LNCAP (cell line): ENCODE measurements around the gene ERP29.

ENCODE experiments used
- TF ChIP-seq, protein P1 (sequence below): fragments of 450-650 bp; IDR thresholded peaks from 2 replicates; pipeline ENCODE4 v1.5.1; 2017; ENCODE audit warnings: mild to moderate bottlenecking

ERP29 gene

DNA sequence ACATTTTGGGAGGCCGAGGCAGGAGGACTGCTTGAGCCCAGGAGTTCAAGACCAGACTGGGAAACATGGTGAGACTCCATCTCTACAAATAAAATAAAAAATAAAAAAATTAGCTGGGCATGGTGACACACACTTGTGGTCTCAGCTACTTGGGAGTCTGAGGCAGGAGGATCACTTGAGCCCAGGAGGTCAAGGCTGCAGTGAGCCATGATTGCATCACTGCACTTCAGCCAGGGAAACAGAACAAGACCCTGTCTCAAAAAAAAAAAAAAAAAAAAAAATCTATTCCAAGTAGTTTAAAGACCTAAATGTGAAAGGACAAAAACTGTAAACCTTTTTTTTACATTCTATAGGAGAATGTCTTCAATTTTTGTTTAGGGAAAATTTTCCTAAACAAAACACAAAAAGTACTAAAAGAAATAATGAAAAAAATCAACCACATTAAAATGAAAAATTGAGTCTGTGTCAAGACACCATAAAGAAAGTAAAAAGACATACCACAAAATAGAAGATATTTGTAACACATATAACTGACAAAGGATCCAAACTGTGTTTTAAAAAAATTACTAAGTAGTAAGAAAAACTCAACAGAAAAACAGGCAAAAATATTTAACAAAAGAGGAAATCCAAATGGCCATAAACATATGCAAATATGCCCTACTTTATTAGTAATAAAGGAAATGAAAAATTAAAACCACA is 17.3 kb upstream of the ERP29 start:
- TF ChIP-seq, protein P1, sequence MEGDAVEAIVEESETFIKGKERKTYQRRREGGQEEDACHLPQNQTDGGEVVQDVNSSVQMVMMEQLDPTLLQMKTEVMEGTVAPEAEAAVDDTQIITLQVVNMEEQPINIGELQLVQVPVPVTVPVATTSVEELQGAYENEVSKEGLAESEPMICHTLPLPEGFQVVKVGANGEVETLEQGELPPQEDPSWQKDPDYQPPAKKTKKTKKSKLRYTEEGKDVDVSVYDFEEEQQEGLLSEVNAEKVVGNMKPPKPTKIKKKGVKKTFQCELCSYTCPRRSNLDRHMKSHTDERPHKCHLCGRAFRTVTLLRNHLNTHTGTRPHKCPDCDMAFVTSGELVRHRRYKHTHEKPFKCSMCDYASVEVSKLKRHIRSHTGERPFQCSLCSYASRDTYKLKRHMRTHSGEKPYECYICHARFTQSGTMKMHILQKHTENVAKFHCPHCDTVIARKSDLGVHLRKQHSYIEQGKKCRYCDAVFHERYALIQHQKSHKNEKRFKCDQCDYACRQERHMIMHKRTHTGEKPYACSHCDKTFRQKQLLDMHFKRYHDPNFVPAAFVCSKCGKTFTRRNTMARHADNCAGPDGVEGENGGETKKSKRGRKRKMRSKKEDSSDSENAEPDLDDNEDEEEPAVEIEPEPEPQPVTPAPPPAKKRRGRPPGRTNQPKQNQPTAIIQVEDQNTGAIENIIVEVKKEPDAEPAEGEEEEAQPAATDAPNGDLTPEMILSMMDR = no peak

DNA sequence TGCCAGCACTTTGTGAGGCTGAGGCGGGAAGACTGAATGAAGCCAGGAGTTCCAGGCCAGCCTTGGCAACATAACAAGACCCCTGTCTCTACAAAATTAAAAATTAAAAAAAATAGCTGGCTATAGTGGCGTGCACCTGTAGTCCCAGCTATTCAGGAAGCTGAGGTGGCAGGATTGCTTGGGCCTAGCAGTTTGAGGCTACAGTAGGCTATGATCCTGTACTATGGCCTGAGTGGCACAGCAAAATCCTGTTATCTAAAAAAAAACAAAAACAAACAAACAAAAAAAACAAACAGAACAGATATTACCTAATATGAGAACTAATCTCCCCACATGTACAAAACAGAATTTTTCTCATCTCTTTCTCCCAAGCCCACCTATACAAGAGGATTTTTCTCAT is 15.9 kb upstream of the ERP29 start:
- TF ChIP-seq, protein P1 = no peak

DNA sequence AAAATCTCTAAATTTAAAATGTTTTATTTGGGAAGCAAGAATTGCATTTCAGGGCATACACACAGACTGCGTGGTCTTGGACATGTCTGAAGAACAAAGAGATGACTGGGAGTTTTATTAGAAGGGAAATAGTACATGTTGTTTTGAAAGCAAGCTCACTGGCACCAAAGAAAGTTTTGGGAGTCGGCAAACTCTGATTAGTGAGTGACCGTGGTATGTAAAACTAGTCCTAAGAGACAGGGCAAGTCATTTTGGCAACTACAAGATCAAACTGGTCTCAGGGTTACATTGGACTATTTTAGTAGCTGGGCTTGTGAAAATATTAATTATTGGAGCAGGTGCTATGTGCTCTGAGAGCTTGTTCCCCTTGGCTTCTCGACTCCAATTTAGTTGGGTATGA is 15.2 kb upstream of the ERP29 start:
- TF ChIP-seq, protein P1 = no peak

DNA sequence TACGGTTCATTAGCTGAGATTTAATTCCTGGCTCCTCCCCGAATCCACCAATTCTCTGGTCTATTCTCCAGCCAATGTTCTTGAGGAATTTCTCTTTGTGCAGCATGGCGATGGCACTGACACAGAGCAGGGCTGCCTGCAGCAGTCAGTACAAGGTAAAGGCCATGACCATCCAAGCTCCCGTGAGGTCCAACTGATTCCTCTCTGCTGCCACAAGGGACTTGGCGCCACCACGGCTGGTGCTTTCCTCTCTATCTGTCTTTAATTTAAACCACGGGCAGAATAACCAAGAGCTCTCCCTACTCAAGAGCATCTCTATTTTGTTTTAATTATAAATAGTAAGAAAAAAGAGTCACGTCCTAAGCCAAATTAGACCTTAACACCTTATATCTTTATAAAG is 12.4 kb upstream of the ERP29 start:
- TF ChIP-seq, protein P1 = no peak

DNA sequence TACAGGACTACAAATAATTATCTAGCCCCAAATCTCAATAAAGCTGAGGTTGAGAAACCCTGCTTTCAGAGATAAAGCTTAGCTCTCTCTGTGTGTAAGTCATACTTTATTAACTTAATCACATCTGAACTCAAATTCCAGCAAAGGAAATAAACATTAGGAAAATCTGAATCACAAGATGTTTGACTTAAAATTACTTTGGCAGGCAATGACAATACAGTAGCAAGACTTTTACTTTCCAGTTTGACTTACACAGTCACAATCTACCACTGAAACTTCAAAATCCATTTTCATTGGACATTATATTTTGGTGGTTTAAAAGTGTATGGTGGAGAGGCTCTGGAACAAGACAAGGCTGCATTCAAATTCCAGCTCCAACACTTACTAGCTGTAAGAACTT is 11.7 kb upstream of the ERP29 start:
- TF ChIP-seq, protein P1 = no peak

DNA sequence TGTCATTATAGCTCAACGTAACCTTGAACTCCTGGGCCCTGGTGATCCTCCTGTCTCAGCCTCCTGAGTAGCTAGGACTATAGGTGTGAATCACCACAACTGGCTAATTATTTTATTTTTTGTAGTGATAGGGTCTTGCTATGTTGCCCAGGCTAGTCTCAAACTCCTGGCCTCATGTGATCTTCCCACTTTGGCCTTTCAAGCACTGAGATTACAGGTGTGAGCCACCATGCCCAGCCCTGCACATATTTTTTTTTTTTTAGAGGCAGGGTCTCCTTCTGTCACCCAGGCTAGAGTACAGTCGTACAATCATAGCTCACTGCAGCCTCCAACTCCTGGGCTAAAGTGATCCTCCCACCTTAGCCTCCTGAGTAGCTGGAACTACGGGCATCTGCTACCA is 9.2 kb upstream of the ERP29 start:
- TF ChIP-seq, protein P1 = no peak

DNA sequence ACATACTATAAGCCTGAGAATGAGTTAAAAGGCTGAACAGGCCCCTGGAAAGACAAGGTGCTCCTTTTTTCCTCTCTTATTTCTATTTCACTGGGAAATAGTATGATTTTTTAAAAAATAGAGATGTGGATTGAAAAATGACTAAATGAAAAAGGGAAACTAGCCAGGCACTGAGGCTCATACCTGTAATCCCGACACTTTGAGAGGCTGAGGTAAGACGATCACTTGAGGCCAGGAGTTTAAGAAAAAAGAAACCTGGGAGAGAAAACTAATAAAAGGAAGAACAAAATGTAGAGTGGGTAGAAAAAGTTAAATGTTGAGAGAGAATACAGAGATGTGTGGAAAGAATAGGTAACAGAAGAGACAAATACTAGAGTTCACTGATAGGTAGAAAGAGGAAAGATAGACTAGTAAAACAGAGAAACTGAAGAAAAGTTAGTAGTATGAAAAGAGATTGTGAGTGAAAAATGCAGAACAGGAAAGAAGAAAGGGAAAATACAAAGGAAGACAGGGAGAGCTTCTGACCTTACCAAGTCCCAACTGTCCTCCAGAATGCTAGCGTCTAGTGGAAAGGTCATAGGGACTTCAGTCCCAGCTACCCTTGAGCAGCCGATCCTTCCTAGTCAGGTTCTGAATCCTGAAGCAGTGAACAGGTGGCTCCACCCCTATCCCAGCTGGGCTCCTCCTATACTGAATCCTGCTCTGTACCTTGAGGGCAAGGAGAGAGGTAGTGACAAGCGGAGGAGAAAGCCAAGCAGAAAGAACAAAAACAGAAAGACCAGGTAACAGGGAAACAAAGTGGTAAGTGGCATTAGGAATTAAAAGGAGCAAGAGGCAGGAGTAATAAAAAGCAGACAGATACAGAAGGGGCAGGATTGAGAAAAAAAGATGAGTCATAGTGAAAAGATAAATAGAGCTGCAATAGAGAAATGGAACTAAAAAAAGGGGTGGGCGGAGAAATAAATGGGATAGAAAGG is 7.5 kb upstream of the ERP29 start:
- TF ChIP-seq, protein P1 = no peak
